HG03045 (cell line): ENCODE results near the gene SLC26A9.

Source experiments
- ATAC-seq: cut with Tn5 transposase; IDR thresholded peaks from one replicate; pipeline ENCODE4 v1.9.1; 2021; ENCODE audit warnings: mild to moderate bottlenecking, moderate library complexity; ENCODE audit not compliant: unreplicated experiment

Gene SLC26A9

GRCh38 chr1:205927676-205928075, 15.6 kb downstream of the SLC26A9 start:
- ATAC-seq: no peak

- ATAC-seq: no peak
These were observed 16.0 kb downstream of the SLC26A9 start for GRCh38 chr1:205927247-205927646.

GRCh38 chr1:205926636-205927035, 16.6 kb downstream of the SLC26A9 start:
- ATAC-seq: no peak

- ATAC-seq: no peak
These were observed 17.0 kb downstream of the SLC26A9 start for GRCh38 chr1:205926213-205926612.

GRCh38 chr1:205925736-205926135, 17.5 kb downstream of the SLC26A9 start:
- no peak for ATAC-seq

GRCh38 chr1:205924460-205924790, 18.8 kb downstream of the SLC26A9 start:
- no peak for ATAC-seq

GRCh38 chr1:205923651-205924459, 19.4 kb downstream of the SLC26A9 start:
- no peak for ATAC-seq

GRCh38 chr1:205922806-205923205, 20.4 kb downstream of the SLC26A9 start:
- no peak for ATAC-seq

GRCh38 chr1:205922314-205922713, 20.9 kb downstream of the SLC26A9 start:
- no peak for ATAC-seq

- no peak for ATAC-seq
These were observed 21.7 kb downstream of the SLC26A9 start for GRCh38 chr1:205921570-205921909.

GRCh38 chr1:205920861-205921569, 22.2 kb downstream of the SLC26A9 start:
- no peak for ATAC-seq

- no peak for ATAC-seq
These were observed 23.1 kb downstream of the SLC26A9 start for GRCh38 chr1:205920159-205920558.

- ATAC-seq: no peak
These were observed 24.1 kb downstream of the SLC26A9 start for GRCh38 chr1:205918955-205919746.

GRCh38 chr1:205917466-205918238, 25.6 kb downstream of the SLC26A9 start:
- no peak for ATAC-seq

GRCh38 chr1:205916541-205916940, 26.7 kb downstream of the SLC26A9 start:
- no peak for ATAC-seq

- no peak for ATAC-seq
These were observed 27.8 kb downstream of the SLC26A9 start for GRCh38 chr1:205915354-205915990.

- no peak for ATAC-seq
These were observed 28.5 kb downstream of the SLC26A9 start for GRCh38 chr1:205914730-205915129.

GRCh38 chr1:205914155-205914507, 29.1 kb downstream of the SLC26A9 start:
- no peak for ATAC-seq

- ATAC-seq: no peak
These were observed 29.7 kb downstream of the SLC26A9 start for GRCh38 chr1:205913451-205914154.

- no peak for ATAC-seq
These were observed 35.5 kb downstream of the SLC26A9 start for GRCh38 chr1:205907794-205908193.
